Epithelial cell of prostate (primary cell): ENCODE measurements around the gene RFNG.

ENCODE experiments used
- DNase-seq: peaks from one replicate; pipeline ENCODE4 v3.0.0-alpha.2; 2011; ENCODE audit warnings: low read depth, low spot score
- H3K27ac ChIP-seq: fragments of 450-650 bp; 2 replicates; pipeline ENCODE4 v1.5.1; 2017; ENCODE audit warnings: mild to moderate bottlenecking

RFNG gene

DNA sequence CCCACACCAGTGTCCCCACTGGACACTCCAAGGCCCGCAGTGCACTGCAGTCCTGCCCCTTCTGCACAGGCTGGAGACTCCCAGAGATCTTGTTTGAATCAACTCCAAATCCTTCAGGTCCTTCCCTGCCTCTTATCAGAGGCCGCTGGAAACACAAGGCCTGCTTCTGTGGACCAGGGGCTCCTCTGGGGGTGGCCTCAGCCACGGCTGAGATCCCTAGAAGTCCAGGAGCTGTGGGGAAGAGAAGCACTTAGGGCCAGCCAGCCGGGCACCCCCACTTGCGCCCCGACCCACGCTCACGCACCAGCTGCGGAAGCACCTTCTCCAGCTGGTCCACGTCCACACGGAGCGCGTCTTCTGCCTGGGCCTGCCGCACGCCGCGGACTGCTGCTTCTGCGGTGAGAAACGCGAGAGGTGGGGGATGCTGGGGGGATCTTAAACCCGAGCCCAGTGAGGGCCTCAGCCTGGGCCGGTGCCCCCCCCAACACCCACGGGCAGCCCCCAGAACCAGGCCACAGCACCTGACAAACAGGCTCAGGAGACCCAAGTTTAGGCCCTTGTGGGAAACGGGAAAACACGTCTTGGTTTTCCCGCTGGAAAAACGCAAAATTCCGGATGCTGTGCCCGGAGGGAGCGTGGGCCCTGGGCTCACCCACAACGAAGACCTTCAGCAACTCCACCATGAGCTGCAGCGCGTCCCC lies 32.5 kb downstream of the RFNG start:
- no peak overlapping the region for H3K27ac ChIP-seq

GRCh38 chr17:82018152-82018988 lies 33.2 kb downstream of the RFNG start:
- no peak overlapping the region for H3K27ac ChIP-seq
- DNase-seq = no peak

More for the DNA sequence above, 32.5 kb downstream of the RFNG start:
- DNase-seq = no peak

DNA sequence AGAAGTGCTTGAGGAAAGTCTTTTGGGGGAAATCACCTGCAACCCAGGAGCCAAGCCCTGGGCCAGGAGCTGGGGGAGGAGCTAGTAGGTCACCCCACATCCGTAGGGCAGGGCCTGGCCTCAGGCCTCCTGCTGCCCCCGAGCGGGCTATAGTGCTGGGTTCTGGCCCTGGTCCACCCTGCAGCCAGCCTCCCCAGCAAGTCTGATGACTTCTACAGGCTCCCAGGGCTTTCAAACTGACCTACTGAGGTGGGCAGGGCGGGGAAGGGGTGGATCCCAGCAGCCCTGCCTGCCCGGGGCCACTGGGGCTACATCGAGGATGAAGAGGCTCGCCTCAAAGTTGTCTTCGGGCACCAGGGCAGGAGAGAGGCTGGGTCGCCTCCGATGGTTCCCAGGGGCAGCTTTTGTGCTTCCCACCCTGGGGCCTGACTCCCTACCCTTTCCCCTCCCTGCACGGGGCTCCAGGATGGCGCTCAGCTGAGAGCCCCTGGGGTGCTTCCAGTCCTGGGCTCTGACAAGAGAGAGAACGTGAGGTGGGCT lies 33.9 kb downstream of the RFNG start:
- no peak overlapping the region for H3K27ac ChIP-seq
- no peak for DNase-seq

GRCh38 chr17:82016875-82017459 lies 34.6 kb downstream of the RFNG start:
- no peak overlapping the region for H3K27ac ChIP-seq
- DNase-seq = no peak

- DNase-seq = no peak
- H3K27ac ChIP-seq = no peak overlapping the region
Measured at GRCh38 chr17:82016061-82016874, 35.3 kb downstream of the RFNG start.

GRCh38 chr17:82015311-82015971 lies 36.2 kb downstream of the RFNG start:
- DNase-seq = no peak
- H3K27ac ChIP-seq = no peak overlapping the region

DNA sequence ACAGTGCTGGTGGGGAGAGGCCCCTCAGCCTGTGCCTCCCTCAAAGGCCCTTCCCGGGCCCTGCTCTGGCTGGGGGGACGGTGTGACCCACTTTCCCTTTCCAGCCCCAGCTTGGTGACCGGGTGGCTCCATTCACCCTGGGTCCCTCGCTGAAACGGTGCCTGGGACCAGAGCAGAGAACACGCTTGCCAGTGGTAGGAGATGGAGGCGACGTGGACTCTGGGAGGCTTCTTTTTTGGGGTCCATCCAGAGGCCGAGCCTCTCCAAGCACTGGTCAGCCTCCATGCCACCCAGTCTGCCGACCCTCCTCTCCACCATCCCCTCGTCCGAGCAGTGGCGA lies 36.7 kb downstream of the RFNG start:
- H3K27ac ChIP-seq = no peak overlapping the region
- DNase-seq = no peak

- no peak overlapping the region for H3K27ac ChIP-seq
Measured at GRCh38 chr17:82014432-82014831, 37.2 kb downstream of the RFNG start.

GRCh38 chr17:82013772-82014321 lies 37.8 kb downstream of the RFNG start:
- no peak overlapping the region for H3K27ac ChIP-seq
- DNase-seq = no peak

More at GRCh38 chr17:82014432-82014831, 37.2 kb downstream of the RFNG start:
- DNase-seq = no peak

GRCh38 chr17:82013341-82013740 lies 38.3 kb downstream of the RFNG start:
- DNase-seq = no peak
- H3K27ac ChIP-seq = no peak overlapping the region

- no peak overlapping the region for H3K27ac ChIP-seq
- no peak for DNase-seq
Measured at GRCh38 chr17:82012640-82013295, 38.8 kb downstream of the RFNG start.

GRCh38 chr17:82012261-82012639 lies 39.4 kb downstream of the RFNG start:
- DNase-seq = no peak
- H3K27ac ChIP-seq = no peak overlapping the region

DNA sequence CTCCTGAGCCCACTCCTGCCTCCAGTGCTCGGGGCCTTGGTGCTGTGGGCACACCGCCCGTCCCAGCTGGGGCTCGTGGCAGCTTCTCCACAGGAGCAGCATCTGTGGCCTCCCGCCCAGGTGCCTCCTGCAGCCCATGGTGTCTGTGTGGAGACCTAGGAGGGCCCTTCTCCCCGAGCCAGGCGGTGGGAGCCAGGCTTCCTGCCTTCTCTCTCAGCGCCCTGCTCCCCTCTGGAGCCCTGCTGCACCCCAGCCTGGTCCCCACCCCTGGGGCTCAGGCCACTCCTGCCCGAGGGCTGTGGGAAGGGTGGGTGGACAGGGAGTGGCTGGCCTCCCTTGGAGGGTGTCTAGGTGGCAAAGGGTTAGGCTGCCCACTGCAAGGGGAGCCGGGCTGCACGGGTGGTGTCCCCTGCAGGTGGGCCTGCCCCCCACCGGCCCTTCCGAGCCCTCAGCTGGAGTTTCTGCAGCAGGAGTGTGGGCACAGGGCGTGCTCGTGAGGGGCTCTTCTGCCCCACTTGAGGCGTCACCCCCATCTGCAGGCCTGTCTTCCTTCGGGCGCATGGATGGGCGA lies 39.9 kb downstream of the RFNG start:
- DNase-seq = no peak
- H3K27ac ChIP-seq = no peak overlapping the region

DNA sequence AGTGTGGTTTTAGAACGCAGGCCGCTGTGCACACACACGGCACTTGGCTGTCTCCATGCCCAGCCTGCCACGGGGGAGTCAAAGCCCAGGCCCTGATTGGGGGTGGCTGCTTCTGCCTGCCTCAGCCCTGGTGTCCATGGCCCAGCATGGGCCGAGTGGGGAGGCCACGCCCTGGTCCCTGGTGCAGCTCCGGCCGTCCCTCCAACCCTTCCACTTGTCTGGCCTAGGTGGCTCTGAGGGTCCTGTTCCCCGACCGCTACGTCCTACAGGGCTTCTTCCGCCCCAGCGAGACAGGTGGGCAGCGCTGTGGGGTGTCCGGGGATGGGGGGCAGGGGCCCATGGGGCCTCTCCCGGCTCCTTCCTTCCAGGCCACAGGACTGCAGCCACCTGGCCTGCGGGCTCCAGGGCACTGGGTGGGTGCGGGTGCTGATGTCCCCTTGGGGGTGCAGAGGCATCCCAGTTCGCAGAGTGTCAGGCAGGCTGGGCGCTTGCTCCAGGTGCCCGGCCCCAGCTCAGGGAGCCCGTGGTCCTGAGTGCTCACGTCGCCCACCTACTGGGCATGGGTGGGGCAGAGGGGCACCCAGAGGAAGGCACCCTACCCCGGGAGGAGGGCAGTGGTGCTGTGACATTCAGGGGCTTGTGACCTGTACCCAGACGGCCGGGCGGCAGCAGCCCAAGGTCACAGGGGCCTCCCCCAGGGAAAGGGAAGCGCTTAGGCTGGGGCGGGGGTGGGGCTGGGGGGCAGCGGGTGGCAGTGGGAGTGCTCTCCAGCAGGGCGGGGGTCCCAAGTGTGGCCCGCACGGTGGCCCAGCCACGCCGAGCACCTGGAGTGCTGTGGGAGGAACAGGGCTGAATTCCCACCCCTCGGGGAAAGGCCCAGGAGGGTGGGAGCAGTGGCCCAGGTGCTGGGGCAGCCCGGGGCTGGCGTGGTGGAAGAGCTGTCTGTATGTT lies 40.8 kb downstream of the RFNG start:
- H3K27ac ChIP-seq = no peak overlapping the region
- no peak for DNase-seq

DNA sequence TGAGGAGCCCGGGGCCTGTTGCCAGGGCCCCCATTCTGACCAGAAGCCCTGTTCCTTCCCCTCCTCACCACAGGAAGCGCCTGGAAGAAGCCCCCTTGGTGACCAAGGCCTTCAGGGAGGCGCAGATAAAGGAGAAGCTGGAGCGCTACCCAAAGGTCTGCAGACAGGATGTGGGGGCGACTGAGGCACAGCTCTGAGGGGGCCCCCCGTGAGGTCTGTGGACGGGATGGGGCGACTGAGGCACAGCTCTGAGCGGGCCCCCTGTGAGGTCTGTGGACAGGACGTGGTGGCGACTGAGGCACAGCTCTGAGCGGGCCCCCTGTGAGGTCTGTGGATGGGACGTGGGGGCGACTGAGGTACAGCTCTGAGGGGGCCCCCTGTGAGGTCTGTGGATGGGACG lies 42.2 kb downstream of the RFNG start:
- no peak overlapping the region for H3K27ac ChIP-seq
- DNase-seq = no peak

- H3K27ac ChIP-seq = no peak overlapping the region
- DNase-seq = no peak
Measured at GRCh38 chr17:82008941-82009405, 42.6 kb downstream of the RFNG start.

- DNase-seq = no peak
- H3K27ac ChIP-seq = no peak overlapping the region
Measured at GRCh38 chr17:82008258-82008940, 43.2 kb downstream of the RFNG start.
